ENCODE results near the gene NRG3.
A peak's percentile ranks its signal among the peaks of the same experiment; 100 is the strongest.

The NRG3 gene

GRCh38 chr10:83007510-83007909 is 1132.5 kb downstream of the NRG3 start:
- H3K4ac ChIP-seq (ENCODE audit: low read depth, low read length) = no peak overlapping the region
- H3K4me3 ChIP-seq (ENCODE audit: low read depth, low read length) = no peak overlapping the region
- H3K9me3 ChIP-seq (ENCODE audit: insufficient read depth, low read depth, low read length) = no peaks in the 10 kb centered on the region
- H4K8ac ChIP-seq (ENCODE audit: low read depth, low read length) = no peak overlapping the region
- H3K23ac ChIP-seq (ENCODE audit: low read length) = no peak overlapping the region
- no peaks in the 10 kb centered on the region for H3K27me3 ChIP-seq (ENCODE audit: insufficient read depth, low read length)
- no peak overlapping the region for H2BK5ac ChIP-seq (ENCODE audit: low read depth, low read length, poor library complexity)
- H3K14ac ChIP-seq (ENCODE audit: low read length) = no peak overlapping the region
- no peak overlapping the region for H2AFZ ChIP-seq (ENCODE audit: insufficient read depth, low read length, poor library complexity)
- no peak overlapping the region for H4K12ac ChIP-seq (ENCODE audit: low read depth, low read length)
- DNase-seq = peak in 1 of 2 donors; percentile 15
- no peak overlapping the region for H2BK12ac ChIP-seq (ENCODE audit: low read length)
- no peak overlapping the region for H3K18ac ChIP-seq (ENCODE audit: low read length)
- no peak overlapping the region for H3K4me2 ChIP-seq (ENCODE audit: low read length)
- H2BK120ac ChIP-seq (ENCODE audit: insufficient read depth, low read length, poor library complexity) = no peak overlapping the region
- WGBS (ENCODE audit: extremely low coverage, insufficient coverage, insufficient read length) = no CpG with 5 or more reads among the region's 3 CpGs
- H3K4me1 ChIP-seq (ENCODE audit: control insufficient read depth in 1 of 2, insufficient read depth in 2 of 2, low read length in 2 of 2) = no peaks in the 10 kb centered on the region
- no peak overlapping the region for H3K9ac ChIP-seq (ENCODE audit: low read length)
- no peak overlapping the region for H3K27ac ChIP-seq (ENCODE audit: low read depth, low read length)
- H3K79me1 ChIP-seq (ENCODE audit: low read length) = no peaks in the 10 kb centered on the region
- H3K79me2 ChIP-seq (ENCODE audit: control insufficient read depth, insufficient read depth, low read length, poor library complexity) = no peaks in the 10 kb centered on the region
- H4K91ac ChIP-seq (ENCODE audit: low read depth, low read length) = no peak overlapping the region
- H2AK5ac ChIP-seq (ENCODE audit: low read length) = no peak overlapping the region
- no peaks in the 10 kb centered on the region for H3K36me3 ChIP-seq (ENCODE audit: control insufficient read depth in 1 of 2, insufficient read depth in 2 of 2, low read length in 2 of 2)

GRCh38 chr10:83012866-83013265 is 1137.9 kb downstream of the NRG3 start:
- H2BK5ac ChIP-seq (ENCODE audit: low read depth, low read length, poor library complexity) = no peak overlapping the region
- no peaks in the 10 kb centered on the region for H3K79me2 ChIP-seq (ENCODE audit: control insufficient read depth, insufficient read depth, low read length, poor library complexity)
- WGBS (ENCODE audit: extremely low coverage, insufficient coverage, insufficient read length) = no CpG with 5 or more reads among the region's 3 CpGs

GRCh38 chr10:83017076-83017867 is 1142.3 kb downstream of the NRG3 start:
- Histone ChIP-seq H4K91ac (ENCODE audit: low read depth, low read length) (no peak overlapping the region), H3K4me2 (ENCODE audit: low read length) (no peak overlapping the region), H3K18ac (ENCODE audit: low read length) (no peak overlapping the region), H2BK12ac (ENCODE audit: low read length) (no peak overlapping the region), H3K4me3 (ENCODE audit: low read depth, low read length) (no peak overlapping the region), H4K8ac (ENCODE audit: low read depth, low read length) (no peak overlapping the region), H3K4ac (ENCODE audit: low read depth, low read length) (no peak overlapping the region), H2BK5ac (ENCODE audit: low read depth, low read length, poor library complexity) (no peak overlapping the region), H3K27ac (ENCODE audit: low read depth, low read length) (no peak overlapping the region), H2AFZ (ENCODE audit: insufficient read depth, low read length, poor library complexity) (no peak overlapping the region), H3K23ac (ENCODE audit: low read length) (no peak overlapping the region), H3K14ac (ENCODE audit: low read length) (no peak overlapping the region), H3K36me3 (ENCODE audit: control insufficient read depth in 1 of 2, insufficient read depth in 2 of 2, low read length in 2 of 2) (no peaks in the 10 kb centered on the region), H3K9me3 (ENCODE audit: insufficient read depth, low read depth, low read length) (no peaks in the 10 kb centered on the region), H2BK120ac (ENCODE audit: insufficient read depth, low read length, poor library complexity) (no peak overlapping the region), H3K4me1 (ENCODE audit: control insufficient read depth in 1 of 2, insufficient read depth in 2 of 2, low read length in 2 of 2) (peaks cover 0 to 5% of the 10 kb centered on the region in 2 experiments), H3K79me1 (ENCODE audit: low read length) (peaks cover 2% of the 10 kb centered on the region), H4K12ac (ENCODE audit: low read depth, low read length) (no peak overlapping the region), H3K79me2 (ENCODE audit: control insufficient read depth, insufficient read depth, low read length, poor library complexity) (no peaks in the 10 kb centered on the region), H3K27me3 (ENCODE audit: insufficient read depth, low read length) (no peaks in the 10 kb centered on the region), H3K9ac (ENCODE audit: low read length) (no peak overlapping the region), H2AK5ac (ENCODE audit: low read length) (no peak overlapping the region)
- WGBS (ENCODE audit: extremely low coverage, insufficient coverage, insufficient read length) = no CpG with 5 or more reads among the region's 2 CpGs
- no peak for DNase-seq

More at GRCh38 chr10:83012866-83013265, 1137.9 kb downstream of the NRG3 start:
- Histone ChIP-seq H3K14ac (ENCODE audit: low read length) (no peak overlapping the region), H2BK120ac (ENCODE audit: insufficient read depth, low read length, poor library complexity) (no peak overlapping the region), H3K9ac (ENCODE audit: low read length) (no peak overlapping the region), H3K4ac (ENCODE audit: low read depth, low read length) (no peak overlapping the region), H4K12ac (ENCODE audit: low read depth, low read length) (no peak overlapping the region), H3K4me1 (ENCODE audit: control insufficient read depth in 1 of 2, insufficient read depth in 2 of 2, low read length in 2 of 2) (peaks cover 0 to 5% of the 10 kb centered on the region in 2 experiments), H3K4me3 (ENCODE audit: low read depth, low read length) (no peak overlapping the region), H3K23ac (ENCODE audit: low read length) (no peak overlapping the region), H3K79me1 (ENCODE audit: low read length) (peaks cover 2% of the 10 kb centered on the region), H3K27ac (ENCODE audit: low read depth, low read length) (peak overlapping the region; percentile 27), H2AFZ (ENCODE audit: insufficient read depth, low read length, poor library complexity) (no peak overlapping the region), H3K18ac (ENCODE audit: low read length) (no peak overlapping the region), H4K91ac (ENCODE audit: low read depth, low read length) (no peak overlapping the region), H3K9me3 (ENCODE audit: insufficient read depth, low read depth, low read length) (no peaks in the 10 kb centered on the region), H4K8ac (ENCODE audit: low read depth, low read length) (no peak overlapping the region), H3K27me3 (ENCODE audit: insufficient read depth, low read length) (no peaks in the 10 kb centered on the region), H3K36me3 (ENCODE audit: control insufficient read depth in 1 of 2, insufficient read depth in 2 of 2, low read length in 2 of 2) (no peaks in the 10 kb centered on the region), H3K4me2 (ENCODE audit: low read length) (no peak overlapping the region), H2BK12ac (ENCODE audit: low read length) (no peak overlapping the region), H2AK5ac (ENCODE audit: low read length) (no peak overlapping the region)
- DNase-seq = peak; percentile 22 to 67

GRCh38 chr10:83023662-83024061 is 1148.7 kb downstream of the NRG3 start:
- H2BK5ac ChIP-seq (ENCODE audit: low read depth, low read length, poor library complexity) = no peak overlapping the region
- no peaks in the 10 kb centered on the region for H3K27me3 ChIP-seq (ENCODE audit: insufficient read depth, low read length)
- no peaks in the 10 kb centered on the region for H3K79me1 ChIP-seq (ENCODE audit: low read length)
- H3K79me2 ChIP-seq (ENCODE audit: control insufficient read depth, insufficient read depth, low read length, poor library complexity) = no peaks in the 10 kb centered on the region
- H3K4ac ChIP-seq (ENCODE audit: low read depth, low read length) = no peak overlapping the region
- H3K4me3 ChIP-seq (ENCODE audit: low read depth, low read length) = no peak overlapping the region
- H3K14ac ChIP-seq (ENCODE audit: low read length) = no peak overlapping the region
- no peak overlapping the region for H2BK120ac ChIP-seq (ENCODE audit: insufficient read depth, low read length, poor library complexity)
- no peaks in the 10 kb centered on the region for H3K9me3 ChIP-seq (ENCODE audit: insufficient read depth, low read depth, low read length)
- H3K4me1 ChIP-seq (ENCODE audit: control insufficient read depth in 1 of 2, insufficient read depth in 2 of 2, low read length in 2 of 2) = no peaks in the 10 kb centered on the region
- no peak overlapping the region for H2AFZ ChIP-seq (ENCODE audit: insufficient read depth, low read length, poor library complexity)
- no peaks in the 10 kb centered on the region for H3K36me3 ChIP-seq (ENCODE audit: control insufficient read depth in 1 of 2, insufficient read depth in 2 of 2, low read length in 2 of 2)
- no peak overlapping the region for H3K18ac ChIP-seq (ENCODE audit: low read length)
- no peak overlapping the region for H3K4me2 ChIP-seq (ENCODE audit: low read length)
- no peak overlapping the region for H3K27ac ChIP-seq (ENCODE audit: low read depth, low read length)
- H3K23ac ChIP-seq (ENCODE audit: low read length) = no peak overlapping the region
- H3K9ac ChIP-seq (ENCODE audit: low read length) = no peak overlapping the region
- no CpG with 5 or more reads among the region's 2 CpGs for WGBS (ENCODE audit: extremely low coverage, insufficient coverage, insufficient read length)
- no peak overlapping the region for H2BK12ac ChIP-seq (ENCODE audit: low read length)
- H2AK5ac ChIP-seq (ENCODE audit: low read length) = no peak overlapping the region
- no peak overlapping the region for H4K8ac ChIP-seq (ENCODE audit: low read depth, low read length)
- no peak overlapping the region for H4K12ac ChIP-seq (ENCODE audit: low read depth, low read length)
- no peak overlapping the region for H4K91ac ChIP-seq (ENCODE audit: low read depth, low read length)
- DNase-seq = no peak
